Activated CD4-positive, CD25-positive, alpha-beta regulatory T cell treated with anti-CD3 and anti-CD28 coated beads, Interleukin-2, amount 50 U/mL, for 24 hours (primary cell): Measurements from ENCODE around the gene MN1.

Experiments
- ATAC-seq, 2 donors: fragments of 150-1000 bp; cut with Tn5 transposase; one replicate each; pipeline ENCODE4 v1.10.0; 2021; ENCODE audit warnings: mild to moderate bottlenecking in 1 of 2, moderate library complexity in 1 of 2

MN1 gene

DNA sequence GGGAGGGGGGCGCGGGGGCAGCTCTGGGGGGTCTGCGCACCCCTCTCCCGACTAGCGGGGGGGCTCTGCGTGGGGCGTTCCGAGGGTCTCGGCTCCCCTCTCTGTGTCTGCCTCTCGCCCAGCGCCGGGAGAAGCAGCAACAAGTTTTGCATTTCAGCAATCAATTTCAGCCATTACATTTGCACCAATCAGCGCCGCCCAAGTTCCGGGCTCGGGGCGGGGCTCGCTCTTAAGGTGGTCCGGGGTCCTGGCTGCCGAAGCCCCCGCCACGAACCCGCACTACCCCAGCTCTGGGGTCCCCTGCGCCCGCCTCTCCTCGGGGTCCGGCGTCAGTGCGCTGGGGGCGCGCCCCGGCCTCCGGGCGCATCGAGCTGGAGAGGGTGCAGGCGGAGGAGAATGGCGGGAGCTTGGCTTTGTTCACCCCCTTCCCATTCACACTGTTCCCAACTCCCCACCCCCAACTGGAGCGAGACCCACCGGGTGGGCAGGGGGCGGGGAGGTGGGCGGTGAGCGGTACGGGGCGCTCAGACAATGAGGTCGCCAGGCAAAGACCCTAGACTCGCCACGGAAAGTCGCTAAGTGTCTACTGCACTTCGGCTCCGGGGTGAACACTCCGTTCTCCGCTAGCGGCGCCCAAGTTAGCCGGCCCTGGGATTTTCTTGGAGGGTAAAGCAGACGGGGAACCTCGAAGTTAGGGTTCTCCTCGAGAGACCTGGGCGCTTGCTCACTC is at the start of gene MN1:
MN1 (minus strand) TSS at position 141 of the 730 bp plus-strand sequence. CDS start 1,213 bp downstream, outside the sequence.
- ATAC-seq = peak; percentile 57 to 67

DNA sequence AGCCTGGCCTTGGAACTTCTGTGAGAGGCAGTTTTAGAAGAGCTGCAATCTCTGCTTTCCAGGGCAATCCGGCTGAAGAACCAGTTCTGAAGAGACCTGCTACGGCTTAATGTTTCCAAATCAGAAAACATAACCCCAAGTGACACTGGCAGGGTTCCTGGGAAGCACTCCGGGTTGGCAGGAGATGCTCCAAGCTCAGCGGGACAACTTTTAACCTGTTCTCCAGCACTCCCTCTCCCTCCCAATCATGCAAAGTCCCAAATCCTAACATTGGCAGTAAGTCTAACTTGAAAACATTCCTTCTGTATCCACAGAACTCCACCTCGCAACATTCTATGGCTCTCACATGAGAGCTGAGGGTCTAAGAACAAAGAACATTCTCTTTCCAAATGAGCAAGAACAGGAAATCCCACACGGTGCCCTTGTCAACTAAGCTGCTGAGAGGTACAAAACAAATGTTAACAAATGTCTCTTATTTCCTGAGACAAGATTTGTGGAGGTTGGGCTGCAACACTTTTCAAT is 48.5 kb upstream of the MN1 start:
- ATAC-seq = no peak

DNA sequence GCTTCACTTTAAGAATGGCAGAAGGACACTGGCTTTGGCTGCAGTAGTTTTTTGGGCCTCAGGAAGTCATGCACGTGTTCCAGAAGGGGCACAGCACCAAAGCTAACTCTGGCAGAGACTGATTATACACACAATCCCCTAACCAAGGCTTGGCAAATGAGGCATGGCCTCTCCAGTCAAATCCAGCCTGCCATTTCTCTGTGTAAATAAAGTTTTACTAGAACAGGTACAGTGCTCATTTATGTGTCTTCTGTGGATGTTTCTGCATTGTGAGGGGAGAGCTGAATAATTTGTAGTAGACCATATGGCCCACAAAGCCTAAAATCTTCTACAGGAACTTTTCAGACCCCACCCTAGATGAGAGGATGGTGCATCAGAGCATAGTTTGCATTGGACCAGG is 46.4 kb upstream of the MN1 start:
- ATAC-seq = no peak

DNA sequence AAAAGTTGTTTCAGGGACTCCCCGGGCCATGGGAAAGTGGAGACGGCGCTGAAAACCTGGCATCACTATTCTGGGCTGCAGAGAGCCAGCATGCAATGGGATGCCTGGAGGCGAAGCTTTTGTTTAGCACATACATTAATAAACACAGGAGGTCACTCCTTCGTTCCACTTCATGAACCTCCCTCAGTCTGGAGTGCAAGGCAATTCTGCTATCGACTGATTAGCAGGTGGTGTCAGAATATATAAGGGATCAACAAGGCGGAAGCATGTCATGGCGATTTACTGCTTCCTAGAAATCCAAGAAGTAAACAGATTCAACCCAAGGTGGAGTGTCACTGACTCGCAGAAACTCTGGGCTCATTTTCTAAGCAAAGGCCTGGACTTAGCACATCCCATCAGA is 45.4 kb upstream of the MN1 start:
- no peak for ATAC-seq

DNA sequence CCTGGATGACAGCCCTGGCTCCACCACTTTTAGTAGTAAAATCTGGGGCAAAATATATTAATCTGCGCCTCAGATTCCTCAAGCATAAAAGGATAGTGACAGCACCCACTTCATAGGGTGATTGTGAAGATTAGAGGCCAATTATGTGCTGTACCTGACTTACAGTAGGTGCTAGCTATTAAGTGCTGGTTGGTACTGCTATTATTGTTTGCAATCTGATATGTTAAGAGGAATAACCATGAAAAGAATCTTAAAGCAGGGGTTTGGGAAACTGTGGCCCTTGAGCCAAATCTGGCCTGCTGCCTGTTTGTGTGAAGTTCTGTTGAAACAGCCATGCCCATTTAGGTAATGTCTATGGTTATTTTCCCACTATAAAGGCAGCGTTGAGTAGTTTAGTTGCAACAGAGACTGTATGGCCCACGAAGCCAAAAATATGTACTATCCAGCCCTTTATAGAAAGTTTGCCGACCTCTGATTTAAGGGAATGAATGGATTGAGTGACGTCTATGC is 44.7 kb upstream of the MN1 start:
- no peak for ATAC-seq

DNA sequence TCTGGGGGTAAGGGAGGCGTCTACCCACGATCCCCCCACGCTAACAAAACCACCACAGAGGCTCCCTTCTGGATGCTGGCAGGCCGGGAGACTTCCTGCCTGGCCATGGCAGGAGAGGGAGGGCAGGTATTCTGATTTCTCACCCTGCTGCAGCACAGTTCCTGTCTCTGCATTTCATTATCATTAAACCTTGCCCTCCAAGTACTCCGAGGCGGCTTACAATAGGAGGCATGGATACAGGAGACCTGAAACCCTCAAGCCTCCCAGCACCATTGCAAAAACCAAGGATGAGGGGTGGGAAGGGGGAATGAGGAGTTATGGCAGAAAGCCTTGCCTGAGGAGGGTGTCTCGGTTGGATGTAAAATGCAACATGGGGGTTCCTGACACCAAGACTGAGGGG is 44.1 kb upstream of the MN1 start:
- no peak for ATAC-seq

DNA sequence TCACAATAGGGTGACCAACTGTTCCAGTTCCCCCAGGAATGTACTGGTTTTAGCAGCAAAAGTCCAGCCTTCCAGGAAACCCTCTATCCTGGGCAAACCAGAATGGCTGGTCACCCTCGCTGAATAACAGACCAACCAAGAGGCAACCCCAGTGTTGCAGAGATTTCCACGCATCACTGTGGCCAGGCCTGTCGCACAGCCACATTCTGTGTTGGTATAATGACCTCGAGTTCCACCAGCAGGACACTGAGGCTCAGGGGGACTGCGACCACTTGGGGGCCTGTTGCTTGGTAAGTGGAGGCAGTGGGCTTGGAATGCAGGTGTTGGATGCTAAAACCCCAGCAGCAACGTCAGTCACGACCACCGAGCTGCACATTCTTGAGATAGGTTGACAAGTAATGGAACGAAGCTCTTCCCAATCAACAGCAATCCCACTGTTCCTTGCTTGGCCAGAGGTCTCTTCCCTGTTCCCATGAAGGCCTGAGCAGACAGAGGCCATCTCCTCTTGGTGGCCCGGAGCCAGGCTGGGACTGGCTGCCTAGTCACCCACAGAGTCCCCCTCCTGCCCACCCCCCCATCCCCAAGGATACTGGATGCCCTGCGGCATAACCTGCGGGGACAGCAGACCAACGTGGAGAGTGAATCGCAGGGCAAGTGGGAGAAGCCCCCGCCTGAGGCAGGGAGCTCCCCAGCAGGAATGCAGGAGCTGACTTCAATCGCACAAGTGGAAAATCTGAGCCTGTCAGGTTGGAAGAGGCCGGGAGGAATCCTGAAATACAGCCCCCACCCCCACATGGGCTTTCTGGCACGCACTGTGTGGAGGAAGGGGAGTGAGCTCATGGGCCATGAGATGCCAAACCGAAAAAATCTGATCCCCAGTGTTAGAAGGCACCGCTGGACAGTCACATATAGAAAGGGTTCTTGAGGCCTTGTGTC is 43.4 kb upstream of the MN1 start:
- ATAC-seq = no peak

DNA sequence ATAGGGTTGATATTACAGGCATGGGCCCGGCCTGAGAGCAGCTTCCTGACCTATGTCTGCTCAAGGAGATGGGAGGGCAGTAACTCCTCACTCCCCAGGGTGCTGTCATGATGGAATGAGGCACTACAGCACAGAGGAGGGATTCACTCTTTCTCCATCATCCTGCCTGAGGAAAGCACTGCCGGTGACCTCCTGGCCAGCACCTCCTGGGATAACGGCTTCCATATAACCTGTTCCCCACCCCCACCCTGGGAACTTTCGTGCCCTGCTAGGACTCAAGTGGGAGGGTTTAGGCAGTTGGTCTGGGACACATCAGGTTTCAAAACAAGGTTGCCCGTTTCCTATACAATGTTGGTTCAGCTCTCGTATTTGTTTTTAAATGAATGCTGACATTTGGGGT is 42.7 kb upstream of the MN1 start:
- no peak for ATAC-seq

DNA sequence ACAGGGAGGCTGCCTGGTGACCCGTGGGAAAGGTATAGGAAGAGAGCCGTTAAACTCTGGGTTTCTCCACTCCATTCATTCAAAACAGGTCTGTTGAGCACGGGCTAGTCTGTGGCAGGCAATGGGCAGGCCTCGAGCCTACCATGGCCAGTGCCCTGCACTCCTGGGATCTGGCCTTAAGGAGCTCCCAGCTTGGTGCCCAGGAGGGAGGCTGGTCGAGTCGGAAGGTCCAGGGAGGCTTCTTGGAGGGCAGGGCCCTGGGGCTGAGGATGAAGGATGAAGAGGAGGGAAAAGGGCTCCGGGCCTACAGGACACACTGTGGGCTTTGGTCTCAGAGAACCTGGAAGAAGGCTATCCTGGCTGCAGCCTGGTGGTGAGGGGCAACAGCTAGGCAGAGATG is 41.9 kb upstream of the MN1 start:
- ATAC-seq = no peak

DNA sequence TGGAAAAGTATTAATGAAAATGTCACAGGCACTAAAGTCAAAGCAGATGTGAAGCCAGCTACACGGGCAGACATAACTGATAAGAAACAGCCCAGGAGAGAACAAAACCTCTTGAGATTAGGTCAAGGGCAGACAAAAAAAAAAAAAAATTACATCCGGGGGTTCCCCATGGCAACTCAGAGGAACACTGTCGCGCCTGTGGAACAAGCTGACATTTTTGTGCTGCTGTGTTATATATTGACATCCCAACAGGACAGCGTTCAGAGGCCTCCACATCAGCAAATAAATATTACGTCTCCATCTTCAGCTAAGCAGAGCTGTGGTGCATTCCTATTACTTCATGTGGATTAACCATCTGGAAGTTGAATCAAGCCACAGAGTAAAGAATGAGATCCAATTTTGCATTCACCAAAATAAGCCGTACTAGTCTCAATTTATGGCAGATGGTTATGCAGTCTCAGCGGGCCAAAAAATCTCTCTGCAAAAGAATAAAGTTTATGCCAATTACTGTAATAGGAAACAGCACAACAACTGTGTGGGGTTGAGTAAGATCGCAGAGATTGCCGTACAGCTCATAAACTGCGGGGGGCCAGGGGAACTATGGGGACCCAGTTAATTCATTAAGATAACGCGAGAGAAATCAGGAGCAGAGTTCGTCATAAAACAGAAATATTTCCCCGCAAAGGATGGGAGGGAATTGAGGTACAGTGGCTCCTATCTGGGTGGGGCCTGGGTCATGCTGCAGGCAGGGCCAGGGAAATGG is 41.3 kb upstream of the MN1 start:
- ATAC-seq = no peak

DNA sequence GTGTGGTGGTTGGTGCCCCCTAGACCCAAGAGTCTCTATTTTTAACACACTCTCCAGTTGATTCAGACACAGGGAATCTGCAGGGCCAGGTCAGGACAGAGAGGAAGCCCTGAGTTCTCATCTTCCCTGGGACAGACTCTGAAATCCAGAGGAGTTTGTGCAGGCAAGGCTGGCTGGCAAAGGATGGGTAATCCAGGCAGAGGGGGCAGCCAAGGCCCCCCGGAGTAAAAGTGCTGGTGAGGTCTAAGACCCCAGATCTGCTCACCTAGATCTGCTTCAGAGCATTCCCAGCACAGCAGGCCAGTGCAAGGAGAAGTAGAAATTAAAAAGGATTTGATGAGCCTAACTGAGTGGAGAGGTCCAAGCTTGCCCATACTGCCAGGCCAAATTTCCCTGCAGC is 40.6 kb upstream of the MN1 start:
- no peak for ATAC-seq

DNA sequence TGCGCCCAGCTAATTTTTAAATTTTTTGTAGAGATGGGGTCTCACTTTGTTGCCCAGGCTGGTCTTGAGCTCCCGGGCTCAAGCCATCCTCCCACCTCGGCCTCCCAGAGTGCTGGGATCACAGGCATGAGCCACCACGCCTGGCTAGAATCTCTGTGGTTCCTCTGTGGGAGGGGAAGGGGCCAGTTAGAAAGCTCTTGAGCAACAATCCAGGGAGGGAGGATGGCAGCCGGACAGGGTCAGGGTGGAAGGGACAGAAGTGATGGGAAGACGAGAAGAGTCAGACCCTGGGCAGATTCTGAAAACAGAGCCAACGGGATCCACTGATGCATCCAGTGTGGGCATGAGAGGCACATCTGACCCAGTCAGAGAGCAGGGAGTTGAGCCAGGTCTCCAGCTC is 38.9 kb upstream of the MN1 start:
- no peak for ATAC-seq

DNA sequence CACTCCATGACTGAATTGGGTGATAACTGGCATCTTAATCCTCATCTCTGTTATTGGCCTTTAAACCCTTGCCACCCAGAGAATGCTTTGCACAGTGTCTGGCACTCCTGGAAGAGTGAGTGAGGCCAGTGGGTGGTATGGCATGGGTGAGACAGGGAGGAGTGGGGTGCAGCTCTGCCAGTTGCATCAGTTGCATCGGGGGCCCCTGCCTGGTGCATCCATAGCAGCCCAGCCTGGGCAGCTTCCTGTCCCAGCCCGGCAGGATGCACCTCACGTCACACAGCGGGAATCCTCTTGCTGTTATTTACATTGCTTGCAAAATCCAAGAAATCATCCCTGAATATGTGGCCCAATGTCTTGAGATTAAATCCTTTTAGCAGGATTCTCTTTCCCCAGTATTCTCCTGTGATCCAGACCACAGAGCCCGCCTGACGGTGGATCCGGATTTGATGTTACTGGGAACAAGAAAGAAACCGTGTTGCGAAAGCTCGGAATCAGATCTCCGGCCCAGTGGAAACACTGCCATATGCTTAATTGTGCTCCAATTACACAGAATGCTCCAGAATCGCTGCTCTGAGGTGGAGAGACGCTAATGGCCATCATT is 37.6 kb upstream of the MN1 start:
- no peak for ATAC-seq

DNA sequence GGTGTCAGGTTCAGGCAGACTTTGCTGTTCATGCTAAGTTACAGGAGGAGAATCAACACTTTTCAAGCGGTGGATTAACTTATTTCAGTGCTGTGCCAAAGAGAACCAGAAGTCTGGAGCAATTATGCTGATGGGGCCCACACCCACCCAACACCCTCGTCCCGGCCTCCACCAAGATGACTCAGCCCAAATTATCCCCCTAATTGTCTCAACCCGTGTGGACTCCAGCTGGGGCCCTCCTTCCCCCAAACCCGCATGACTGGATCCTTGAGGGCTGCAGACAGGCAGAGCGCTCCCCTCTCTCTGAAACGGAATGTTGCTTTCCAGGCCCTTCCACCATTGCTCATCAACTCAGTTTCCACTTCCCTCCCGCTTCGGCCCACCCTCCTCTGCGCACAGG is 34.6 kb upstream of the MN1 start:
- ATAC-seq = no peak

DNA sequence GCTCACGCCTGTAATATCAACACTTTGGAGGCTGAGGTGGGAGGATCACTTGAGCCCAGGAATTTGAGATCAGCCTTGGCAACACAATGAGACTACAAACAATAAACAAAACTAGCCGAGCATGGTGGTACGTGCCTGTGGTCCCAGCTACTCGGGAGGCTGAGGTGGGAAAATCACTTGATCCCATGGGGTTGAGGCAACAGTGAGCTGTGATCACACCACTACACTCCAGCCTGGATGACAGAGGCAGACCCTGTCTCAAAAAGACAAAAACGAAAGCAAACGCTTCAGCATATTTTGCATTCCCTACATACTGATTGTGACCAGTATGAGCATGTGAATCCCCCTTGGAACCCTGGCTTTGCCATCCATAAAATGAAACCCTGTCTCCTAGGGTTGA is 33.9 kb upstream of the MN1 start:
- no peak for ATAC-seq

DNA sequence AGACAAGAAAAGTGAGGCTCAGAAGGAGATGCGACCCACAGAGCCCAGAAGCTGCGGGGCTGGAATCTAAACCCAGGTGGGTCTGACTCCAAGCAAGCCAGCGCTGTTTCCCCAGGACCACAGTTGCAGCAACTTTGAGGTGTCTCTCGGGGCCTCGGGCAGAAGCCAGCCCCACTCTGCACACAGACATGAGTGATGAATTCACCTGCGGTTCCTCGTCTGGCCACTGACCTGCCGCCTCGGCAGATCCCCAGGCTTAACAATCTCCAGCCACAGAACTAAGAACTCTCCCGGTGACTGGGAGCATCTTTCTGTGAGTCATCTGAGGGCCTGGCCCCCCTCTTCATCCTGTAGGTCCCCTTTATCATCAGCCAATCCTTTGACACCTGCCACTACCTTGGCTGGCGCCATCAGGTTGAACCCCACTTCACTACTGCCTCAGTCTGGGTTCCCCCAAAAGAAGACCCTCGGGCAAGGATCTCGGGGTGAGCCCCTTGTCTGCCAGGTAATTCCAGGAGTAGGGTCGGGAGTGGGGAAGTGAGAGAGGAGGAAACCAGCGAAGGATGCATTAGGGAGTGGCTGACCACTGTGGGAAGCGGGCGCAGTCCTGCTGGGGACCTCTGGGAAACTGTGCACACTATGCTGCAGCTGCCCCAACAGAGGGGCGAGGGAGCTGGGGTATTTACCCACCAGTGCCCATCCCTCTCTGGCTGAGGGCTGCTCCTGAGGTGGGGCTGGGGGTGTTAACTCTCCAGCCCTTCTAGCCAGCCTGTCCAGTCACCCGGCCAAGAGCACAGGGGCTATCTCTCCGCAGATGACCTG is 33.0 kb upstream of the MN1 start:
- no peak for ATAC-seq

DNA sequence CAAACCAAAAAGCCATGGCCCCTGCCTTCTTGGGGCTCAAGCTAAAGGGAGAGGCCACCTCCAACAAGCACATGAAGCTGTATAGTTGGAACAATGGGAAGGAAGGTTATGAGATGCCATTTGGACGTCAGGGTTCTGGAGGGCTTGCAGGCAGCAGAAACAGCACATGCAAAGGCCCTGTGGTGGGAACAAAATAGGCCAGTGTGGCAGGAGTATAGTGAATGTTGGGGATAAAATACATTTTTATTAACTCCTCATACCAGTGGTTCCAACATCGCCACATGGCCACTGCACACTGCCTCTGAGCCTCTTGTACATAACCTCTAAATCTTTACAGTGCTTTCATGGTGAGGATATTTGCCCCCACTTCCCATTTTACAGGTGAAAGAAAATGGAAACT is 32.2 kb upstream of the MN1 start:
- no peak for ATAC-seq

DNA sequence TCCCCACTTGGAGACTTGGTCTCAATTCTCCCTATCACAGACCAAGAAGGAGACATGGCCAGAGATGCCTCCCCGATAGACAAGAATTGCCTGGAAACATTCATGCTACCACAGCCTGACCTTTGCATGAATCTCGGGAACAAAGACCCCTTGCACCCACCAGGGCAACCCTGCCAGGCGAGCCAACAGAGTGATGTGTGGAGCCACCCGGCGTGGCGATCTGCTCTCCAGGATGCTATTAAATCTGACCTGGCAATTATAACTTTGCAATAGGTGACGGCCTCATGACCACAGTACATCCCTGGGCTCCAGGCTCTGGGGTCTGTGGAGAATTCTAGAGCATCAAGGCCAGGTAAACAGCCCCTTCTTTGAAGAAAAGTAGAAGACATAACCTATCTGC is 31.1 kb upstream of the MN1 start:
- no peak for ATAC-seq

DNA sequence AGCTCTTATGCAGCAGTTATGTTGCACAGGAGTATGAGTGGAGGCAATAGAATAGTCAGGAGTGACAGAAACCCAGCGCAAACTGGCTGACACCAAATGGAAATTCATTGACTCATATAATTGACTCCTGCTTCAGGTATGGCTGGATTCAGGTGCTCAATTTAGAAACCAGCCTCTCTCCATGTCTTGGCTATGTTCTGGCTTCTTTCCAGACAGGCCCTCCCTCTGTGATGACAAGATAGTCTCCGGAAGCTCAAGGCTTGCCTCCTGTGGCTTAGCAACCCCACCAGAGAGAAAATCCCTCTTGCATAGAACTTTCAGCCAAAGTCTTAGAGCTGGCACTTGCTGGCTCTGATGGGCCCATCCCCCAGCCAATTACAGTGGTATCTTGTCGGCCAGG is 28.1 kb upstream of the MN1 start:
- no peak for ATAC-seq

DNA sequence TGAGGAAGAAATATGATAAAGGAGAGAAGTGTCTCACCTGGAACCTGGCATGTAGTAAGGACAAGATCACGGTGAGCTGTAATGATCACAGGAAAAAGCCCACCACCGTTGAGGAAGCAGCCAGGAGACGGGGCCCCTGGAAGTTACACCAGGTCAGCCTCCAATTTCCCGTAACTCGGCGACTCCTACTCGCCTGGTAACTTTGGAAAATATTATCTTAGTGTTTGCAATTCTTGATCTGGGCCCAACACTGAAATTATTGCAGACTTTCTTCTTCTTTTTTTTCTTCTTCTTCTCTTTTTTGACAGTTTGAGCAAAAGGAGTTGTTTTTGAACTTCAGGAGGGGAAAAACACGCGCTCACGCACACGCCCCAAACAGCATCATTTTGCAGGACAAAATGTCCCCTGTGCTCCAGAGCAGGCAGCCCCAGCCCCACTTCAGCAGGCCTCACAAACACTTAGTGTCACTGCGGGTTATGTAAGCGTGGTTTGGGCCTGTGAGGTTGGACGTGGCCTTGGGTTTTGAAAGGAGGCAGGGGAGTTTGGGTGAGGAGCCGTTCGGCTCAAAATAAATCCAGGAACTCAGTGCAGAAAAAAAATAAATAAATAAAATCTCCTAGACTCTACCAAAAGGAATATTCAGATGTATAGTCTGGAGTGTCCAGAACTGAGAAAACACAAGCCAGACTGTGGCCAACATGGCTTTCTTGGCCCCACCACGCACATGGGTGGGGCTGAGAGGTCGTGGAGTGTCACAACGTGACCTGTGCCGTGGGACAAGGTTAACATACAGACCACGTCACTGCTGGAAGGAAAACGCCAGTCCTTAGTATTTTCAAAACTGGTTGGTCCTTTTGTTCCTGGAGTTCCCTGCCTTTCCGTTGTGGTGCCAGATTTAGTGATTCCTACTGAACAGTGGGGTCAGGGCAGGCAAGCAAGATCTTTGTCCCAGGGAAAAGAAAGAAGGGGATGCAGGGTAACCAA is 26.3 kb upstream of the MN1 start:
- ATAC-seq = no peak
